HEK293T (cell line): ENCODE results near the gene BSN.

Experiments
- FOXA1 ChIP-seq: fragments of 450-650 bp; IDR thresholded peaks from 2 replicates; pipeline ENCODE4 v1.6.1; 2016; ENCODE audit warnings: mild to moderate bottlenecking
- FOXM1 ChIP-seq: fragments of 450-650 bp; IDR thresholded peaks from 2 replicates; pipeline ENCODE4 v1.6.1; 2017; ENCODE audit warnings: mild to moderate bottlenecking, borderline replicate concordance
- HDGF ChIP-seq: fragments of 450-650 bp; IDR thresholded peaks from 2 replicates; pipeline ENCODE4 v1.6.1; 2017; ENCODE audit warnings: antibody characterized with exemption, borderline replicate concordance
- LEF1 ChIP-seq: fragments of 450-650 bp; IDR thresholded peaks from 2 replicates; pipeline ENCODE4 v1.6.1; 2017; ENCODE audit warnings: mild to moderate bottlenecking, borderline replicate concordance
- SP1 ChIP-seq: fragments of 450-650 bp; IDR thresholded peaks from 2 replicates; pipeline ENCODE4 v1.6.1; 2017
- SUZ12 ChIP-seq: fragments of 450-650 bp; IDR thresholded peaks from 2 replicates; pipeline ENCODE4 v1.6.1; 2016; ENCODE audit warnings: mild to moderate bottlenecking
- ZNF384 ChIP-seq: fragments of 450-650 bp; IDR thresholded peaks from 2 replicates; pipeline ENCODE4 v1.6.1; 2016

DNA sequence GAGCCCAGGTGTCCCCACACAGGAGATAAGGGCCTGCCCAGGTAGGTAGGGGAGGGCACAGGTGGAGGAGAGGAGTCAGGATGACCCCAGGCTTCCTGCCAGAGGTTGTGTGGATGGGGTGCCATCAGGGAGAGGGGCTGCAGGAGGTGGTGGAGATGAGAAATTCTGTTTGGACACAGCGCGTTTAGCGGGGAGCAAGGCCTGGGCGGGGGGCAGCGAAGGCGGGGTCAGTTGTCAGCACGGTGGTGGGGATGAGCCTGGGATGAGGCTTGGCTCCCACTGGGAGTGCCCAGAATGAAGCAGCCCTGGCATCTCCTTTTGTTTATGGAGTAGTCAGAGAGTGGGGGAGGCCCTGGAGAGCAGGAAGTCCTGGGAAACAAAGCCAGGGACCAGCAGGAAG lies 149.7 kb downstream of the BSN start:
- no peak for TF ChIP-seq FOXA1
- no peak for TF ChIP-seq LEF1
- TF ChIP-seq SUZ12 = no peak
- no peak for TF ChIP-seq FOXM1
- TF ChIP-seq HDGF = no peak
- TF ChIP-seq SP1 = no peak
- TF ChIP-seq ZNF384 = no peak
